Neural cell (in vitro differentiated cells): ENCODE data around the gene RALGPS1.

Experiments used
- SMC3 ChIP-seq: fragments of 450-650 bp; conservative IDR thresholded peaks from 2 replicates; pipeline ENCODE4 v1.6.1; 2014; ENCODE audit warnings: antibody characterized with exemption, mild to moderate bottlenecking, moderate library complexity; ENCODE audit not compliant: poor library complexity
- TF ChIP-seq, protein P1 (sequence below): IDR thresholded peaks from 2 replicates; pipeline ENCODE4 v1.6.1; 2012; ENCODE audit warnings: borderline replicate concordance
- TF ChIP-seq, protein P2 (sequence below): fragments of 450-650 bp; IDR thresholded peaks from 2 replicates; pipeline ENCODE4 v1.5.1; 2014; ENCODE audit warnings: antibody characterized with exemption, mild to moderate bottlenecking, moderate library complexity; ENCODE audit not compliant: poor library complexity, severe bottlenecking

- TF ChIP-seq, protein P1, sequence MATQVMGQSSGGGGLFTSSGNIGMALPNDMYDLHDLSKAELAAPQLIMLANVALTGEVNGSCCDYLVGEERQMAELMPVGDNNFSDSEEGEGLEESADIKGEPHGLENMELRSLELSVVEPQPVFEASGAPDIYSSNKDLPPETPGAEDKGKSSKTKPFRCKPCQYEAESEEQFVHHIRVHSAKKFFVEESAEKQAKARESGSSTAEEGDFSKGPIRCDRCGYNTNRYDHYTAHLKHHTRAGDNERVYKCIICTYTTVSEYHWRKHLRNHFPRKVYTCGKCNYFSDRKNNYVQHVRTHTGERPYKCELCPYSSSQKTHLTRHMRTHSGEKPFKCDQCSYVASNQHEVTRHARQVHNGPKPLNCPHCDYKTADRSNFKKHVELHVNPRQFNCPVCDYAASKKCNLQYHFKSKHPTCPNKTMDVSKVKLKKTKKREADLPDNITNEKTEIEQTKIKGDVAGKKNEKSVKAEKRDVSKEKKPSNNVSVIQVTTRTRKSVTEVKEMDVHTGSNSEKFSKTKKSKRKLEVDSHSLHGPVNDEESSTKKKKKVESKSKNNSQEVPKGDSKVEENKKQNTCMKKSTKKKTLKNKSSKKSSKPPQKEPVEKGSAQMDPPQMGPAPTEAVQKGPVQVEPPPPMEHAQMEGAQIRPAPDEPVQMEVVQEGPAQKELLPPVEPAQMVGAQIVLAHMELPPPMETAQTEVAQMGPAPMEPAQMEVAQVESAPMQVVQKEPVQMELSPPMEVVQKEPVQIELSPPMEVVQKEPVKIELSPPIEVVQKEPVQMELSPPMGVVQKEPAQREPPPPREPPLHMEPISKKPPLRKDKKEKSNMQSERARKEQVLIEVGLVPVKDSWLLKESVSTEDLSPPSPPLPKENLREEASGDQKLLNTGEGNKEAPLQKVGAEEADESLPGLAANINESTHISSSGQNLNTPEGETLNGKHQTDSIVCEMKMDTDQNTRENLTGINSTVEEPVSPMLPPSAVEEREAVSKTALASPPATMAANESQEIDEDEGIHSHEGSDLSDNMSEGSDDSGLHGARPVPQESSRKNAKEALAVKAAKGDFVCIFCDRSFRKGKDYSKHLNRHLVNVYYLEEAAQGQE, result no peak
- TF ChIP-seq, protein P2, sequence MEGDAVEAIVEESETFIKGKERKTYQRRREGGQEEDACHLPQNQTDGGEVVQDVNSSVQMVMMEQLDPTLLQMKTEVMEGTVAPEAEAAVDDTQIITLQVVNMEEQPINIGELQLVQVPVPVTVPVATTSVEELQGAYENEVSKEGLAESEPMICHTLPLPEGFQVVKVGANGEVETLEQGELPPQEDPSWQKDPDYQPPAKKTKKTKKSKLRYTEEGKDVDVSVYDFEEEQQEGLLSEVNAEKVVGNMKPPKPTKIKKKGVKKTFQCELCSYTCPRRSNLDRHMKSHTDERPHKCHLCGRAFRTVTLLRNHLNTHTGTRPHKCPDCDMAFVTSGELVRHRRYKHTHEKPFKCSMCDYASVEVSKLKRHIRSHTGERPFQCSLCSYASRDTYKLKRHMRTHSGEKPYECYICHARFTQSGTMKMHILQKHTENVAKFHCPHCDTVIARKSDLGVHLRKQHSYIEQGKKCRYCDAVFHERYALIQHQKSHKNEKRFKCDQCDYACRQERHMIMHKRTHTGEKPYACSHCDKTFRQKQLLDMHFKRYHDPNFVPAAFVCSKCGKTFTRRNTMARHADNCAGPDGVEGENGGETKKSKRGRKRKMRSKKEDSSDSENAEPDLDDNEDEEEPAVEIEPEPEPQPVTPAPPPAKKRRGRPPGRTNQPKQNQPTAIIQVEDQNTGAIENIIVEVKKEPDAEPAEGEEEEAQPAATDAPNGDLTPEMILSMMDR, result no peak
- no peak for TF ChIP-seq SMC3
Measured at GRCh38 chr9:127102176-127102575, 187.6 kb downstream of the RALGPS1 start.
